ENCODE data around the gene ROBO1. TPM values are rescaled to one million over a fixed set of nuclear protein-coding genes. Genes with fewer than 3 reads are reported as not detected.

Gene ROBO1
- total and polyA plus RNA-seq, 2 of the 13 experiments (the other 11 are each of a cell fraction or from before 2014, with no cell fraction given) = 52.2 to 71.0 TPM

- Histone ChIP-seq H3K27ac (ENCODE audit: extremely low read length, insufficient read depth, low read length) (no peak overlapping the region), H3K4me2 (ENCODE audit: low read depth, low read length) (no peak overlapping the region), H3K9me3 (ENCODE audit: low read length) (no peaks in the 10 kb centered on the region), H3K36me3 (replicated peaks in 1 of 2; ENCODE audit: control insufficient read depth in 1 of 2, insufficient read depth in 2 of 2, low read length in 2 of 2) (no peaks in the 10 kb centered on the region), H2AFZ (ENCODE audit: low read length) (no peak overlapping the region), H3K4me1 (ENCODE audit: insufficient read depth, low read length) (no peaks in the 10 kb centered on the region), H3K79me2 (ENCODE audit: insufficient read depth, low read length) (no peaks in the 10 kb centered on the region), H3K4me3 (replicated peaks in 1 of 3; ENCODE audit: insufficient read depth in 1 of 3, low read depth in 2 of 3, low read length in 3 of 3) (no peak overlapping the region), H3K27me3 (ENCODE audit: control insufficient read depth in 1 of 2, insufficient read depth in 2 of 2, low read length in 2 of 2) (peaks cover 0 to 24% of the 10 kb centered on the region in 2 experiments; a peak in 2 of 5 replicates), H4K20me1 (ENCODE audit: insufficient read depth, low read length) (no peaks in the 10 kb centered on the region), H3K9ac (ENCODE audit: insufficient read depth, low read depth, low read length) (no peak overlapping the region)
- BruUV-seq (replicated peaks) = no TSS peak
- no peak for TF ChIP-seq DPF2 (CRISPR knock-in tag; IDR thresholded peaks at IDR 0.05; ENCODE audit: borderline replicate concordance, low read depth)
- TF ChIP-seq CENPX (CRISPR knock-in tag; IDR thresholded peaks at IDR 0.05) = no peak
- TF ChIP-seq ZNF432 (CRISPR knock-in tag; IDR thresholded peaks at IDR 0.05; ENCODE audit: borderline replicate concordance) = no peak
- TF ChIP-seq ZNF761 (CRISPR knock-in tag; conservative IDR thresholded peaks at IDR 0.05) = no peak
- TF ChIP-seq ZNF276 (CRISPR knock-in tag; IDR thresholded peaks at IDR 0.05; ENCODE audit: low read depth) = no peak
- TF ChIP-seq ZBTB20 (CRISPR knock-in tag; IDR thresholded peaks at IDR 0.05; ENCODE audit: borderline replicate concordance, low read depth) = no peak
- no peak for TF ChIP-seq NFYC (CRISPR knock-in tag; IDR thresholded peaks at IDR 0.05)
- ChIA-PET POLR2A (no interaction called here), CTCF (ENCODE audit: low intra/inter-chr PET ratio, low total read pairs) (no interaction called here)
- no peak for FAIRE-seq
- ATAC-seq = no peak
- 46% methylated on average over 15 of the region's 42 CpGs for WGBS (ENCODE audit: low lambda C conversion rate)
- in situ Hi-C loops (cut with HindIII; ENCODE audit: extremely low pct_ligation_motif_present, low pct_unique_long_range_greater_than_20kb) (no loop called here), intact Hi-C loops (cut with micrococcal nuclease; ENCODE audit: unreplicated experiment) (no loop called here)
- no peak for DNase-seq (ENCODE audit: low spot score)
Measured at GRCh38 chr3:79766496-79767193, 1.2 kb downstream of the ROBO1 start.
